ENCODE results near the gene RUNX2.

The RUNX2 gene

DNA sequence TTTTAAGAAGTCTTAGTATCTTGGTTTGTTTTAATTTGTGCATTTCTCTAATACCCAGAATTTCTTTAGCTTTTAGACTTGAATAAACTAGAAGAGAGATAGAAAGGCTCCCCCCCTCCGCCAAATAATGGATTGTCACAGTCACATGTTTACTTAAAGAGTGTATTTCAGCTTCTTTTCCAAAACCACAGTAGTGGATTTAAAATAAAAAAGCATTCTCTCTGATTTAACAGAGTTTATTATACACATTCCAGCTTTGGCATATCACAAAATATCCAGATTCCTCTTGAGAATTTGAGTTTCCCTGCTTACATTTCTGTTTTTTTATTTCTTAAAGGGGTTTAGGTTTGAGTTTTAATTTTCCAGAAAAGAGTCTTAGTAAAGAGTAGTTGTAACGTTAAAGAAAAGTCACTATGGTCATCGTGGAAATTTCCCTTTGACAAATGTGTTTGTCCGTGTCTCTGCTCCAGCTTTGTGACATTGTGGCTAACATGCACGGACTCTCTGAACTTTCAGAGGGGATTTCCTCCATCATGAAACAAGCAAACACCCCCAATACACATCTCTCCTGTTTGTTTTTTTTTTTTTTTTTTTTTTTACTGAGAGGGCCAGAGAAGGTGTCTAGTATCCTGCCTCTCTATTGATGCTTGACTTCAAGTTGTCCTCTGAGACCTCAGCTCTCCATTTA, 163.1 kb downstream of the RUNX2 start:
- no peak for DNase-seq

DNA sequence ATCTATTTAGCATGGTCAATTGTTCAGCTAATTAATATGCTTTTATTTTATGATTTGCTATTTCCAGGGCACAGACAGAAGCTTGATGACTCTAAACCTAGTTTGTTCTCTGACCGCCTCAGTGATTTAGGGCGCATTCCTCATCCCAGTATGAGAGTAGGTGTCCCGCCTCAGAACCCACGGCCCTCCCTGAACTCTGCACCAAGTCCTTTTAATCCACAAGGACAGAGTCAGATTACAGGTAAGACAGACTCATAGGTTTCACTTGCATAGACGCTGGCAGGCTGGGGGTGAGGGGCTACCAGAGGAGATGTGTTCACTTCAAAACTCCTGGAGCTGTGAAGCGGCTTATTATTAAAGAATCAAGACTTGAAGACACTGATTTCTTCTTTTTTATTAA, 163.7 kb downstream of the RUNX2 start:
- no peak for DNase-seq

GRCh38 chr6:45493761-45494160, 165.6 kb downstream of the RUNX2 start:
- peak; percentile 28 for DNase-seq

GRCh38 chr6:45494416-45495135, 166.4 kb downstream of the RUNX2 start:
- no peak for DNase-seq

GRCh38 chr6:45495429-45496084, 167.4 kb downstream of the RUNX2 start:
- no peak for DNase-seq

DNA sequence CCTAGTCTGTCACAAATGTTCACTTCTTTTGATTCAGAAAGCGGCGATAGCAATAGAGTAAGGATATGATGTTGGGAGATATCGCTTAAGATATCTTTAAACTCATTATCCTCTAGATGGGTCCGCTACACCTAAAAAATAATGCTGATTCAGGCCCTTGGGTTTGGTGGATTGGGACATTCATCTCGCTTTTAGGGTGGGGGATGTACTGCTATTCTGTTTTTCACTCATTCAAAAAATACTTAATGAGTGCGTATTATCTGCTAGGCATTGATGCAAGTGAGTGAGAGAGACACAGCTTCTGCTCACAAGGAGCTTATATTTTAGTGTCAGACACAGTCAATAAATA, 167.9 kb downstream of the RUNX2 start:
- no peak for DNase-seq

DNA sequence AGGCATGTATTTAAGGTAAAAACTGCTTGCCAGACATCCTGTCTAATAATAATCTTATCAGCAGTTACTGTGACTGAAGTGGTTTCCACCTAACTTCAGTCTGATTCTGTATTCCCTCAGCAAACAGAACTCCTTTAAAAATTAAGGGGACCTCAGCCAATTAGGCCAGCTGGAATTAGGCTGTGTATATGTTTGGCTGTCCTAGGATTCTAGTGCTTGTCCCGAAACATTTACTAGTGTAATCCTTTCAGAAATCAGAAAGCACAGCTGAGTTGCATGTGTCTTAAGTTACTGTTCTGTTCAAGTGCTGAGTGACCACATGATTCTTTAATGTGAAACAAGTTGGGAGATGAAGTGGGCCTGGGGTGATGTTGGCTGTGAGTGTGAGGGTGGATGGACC, 170.5 kb downstream of the RUNX2 start:
- no peak for DNase-seq

DNA sequence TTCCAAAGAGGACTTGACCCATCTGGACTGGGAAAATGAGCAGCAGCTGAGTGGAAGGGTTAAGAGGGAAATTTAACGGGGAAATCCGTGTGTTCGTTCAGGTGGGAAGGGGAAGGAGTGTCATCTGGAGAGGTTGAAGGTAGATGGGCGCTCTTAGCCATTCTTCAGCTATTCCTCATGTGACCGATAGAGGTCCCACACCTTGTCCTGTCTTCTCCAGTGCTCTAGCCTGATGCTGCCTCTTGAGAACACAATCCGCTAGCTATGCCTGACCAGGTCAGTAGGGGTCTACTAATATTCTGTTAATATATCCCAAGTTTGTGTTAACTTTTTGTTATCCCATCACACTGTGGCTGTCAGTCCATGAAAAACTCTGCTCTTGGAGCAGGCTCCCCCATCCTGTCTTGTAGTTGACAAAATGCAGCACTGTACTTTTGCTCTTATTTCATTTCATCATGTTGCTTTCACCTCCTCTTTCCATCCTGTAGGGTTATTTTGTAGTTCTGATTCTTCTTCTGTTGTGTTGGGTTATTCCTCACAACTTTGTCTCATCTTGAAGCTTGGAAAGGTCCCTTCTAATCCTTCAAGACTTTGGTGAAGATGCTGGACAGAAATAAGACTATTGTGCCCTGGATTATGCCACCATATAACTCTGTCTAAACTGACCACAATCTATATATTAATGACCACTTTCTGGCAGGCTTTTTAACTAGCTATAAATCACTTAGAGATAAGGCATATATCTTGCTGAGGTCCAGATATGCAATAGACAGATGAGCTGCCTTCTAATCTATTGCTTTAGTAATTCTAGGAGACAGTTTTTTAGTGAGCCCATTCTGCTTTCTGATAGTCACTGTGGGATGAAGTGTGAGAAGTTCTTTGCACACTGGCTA, 173.0 kb downstream of the RUNX2 start:
- no peak for DNase-seq

DNA sequence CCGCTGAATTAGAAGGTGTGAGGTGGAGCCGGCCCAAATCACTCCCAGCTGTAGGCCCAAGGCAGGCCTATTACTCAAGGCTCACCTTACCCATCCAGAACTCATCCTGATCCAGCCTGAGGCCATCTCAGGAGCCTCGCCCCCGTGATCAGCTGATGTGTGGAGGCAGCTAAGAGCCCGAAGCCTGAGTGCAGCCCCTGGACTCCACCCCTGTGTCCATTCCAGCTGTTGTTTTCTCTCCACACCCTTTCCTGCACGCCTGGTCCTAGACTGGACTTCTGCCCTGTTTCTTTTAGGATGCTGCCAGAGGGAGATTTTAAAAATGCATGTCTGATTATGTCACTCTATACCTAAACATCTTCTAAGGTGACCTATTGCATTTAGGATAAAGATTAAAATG, 174.3 kb downstream of the RUNX2 start:
- no peak for DNase-seq

DNA sequence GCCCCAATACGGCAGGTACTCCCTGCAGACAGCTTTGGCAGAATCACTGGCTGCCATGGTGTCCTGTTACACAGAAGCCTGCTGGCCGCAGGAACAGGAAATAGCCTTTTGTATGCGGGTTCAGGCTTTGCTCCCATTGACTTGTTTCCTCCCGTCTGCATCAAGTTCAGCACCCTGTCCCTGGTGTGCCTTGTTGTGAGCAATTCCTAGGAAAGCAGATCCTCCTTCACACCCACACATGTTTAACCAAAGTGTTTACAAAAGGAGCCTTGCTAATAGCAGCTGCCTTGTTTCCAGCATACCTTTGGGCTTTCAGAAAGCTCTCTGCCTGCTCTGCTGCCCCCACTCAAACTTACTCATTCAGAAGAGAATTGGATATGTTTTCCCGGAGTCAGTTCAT, 176.8 kb downstream of the RUNX2 start:
- DNase-seq, result peak; percentile 78

GRCh38 chr6:45505470-45505869, 177.3 kb downstream of the RUNX2 start:
- DNase-seq, result no peak

DNA sequence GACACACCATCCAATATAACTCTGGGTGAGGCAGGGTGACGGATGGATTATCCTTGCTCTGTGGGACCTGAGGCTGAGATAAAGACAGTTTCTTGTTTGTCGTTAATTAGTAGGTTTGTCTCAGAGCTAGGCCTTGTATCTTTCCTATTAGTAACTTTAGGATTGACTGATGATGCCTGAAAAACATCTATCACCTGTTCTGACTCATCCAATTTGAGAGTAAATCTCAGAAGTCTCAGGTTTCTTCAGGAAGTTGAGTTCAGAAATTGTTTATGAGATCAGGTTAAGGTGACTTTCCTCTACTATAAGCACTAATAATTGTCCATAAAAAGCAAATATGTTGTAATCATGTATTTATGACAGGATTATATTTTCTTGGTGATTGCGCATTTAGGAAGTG, 179.1 kb downstream of the RUNX2 start:
- DNase-seq, result no peak

GRCh38 chr6:45509426-45509825, 181.3 kb downstream of the RUNX2 start:
- no peak for DNase-seq

GRCh38 chr6:45512717-45513116, 184.6 kb downstream of the RUNX2 start:
- no peak for DNase-seq

DNA sequence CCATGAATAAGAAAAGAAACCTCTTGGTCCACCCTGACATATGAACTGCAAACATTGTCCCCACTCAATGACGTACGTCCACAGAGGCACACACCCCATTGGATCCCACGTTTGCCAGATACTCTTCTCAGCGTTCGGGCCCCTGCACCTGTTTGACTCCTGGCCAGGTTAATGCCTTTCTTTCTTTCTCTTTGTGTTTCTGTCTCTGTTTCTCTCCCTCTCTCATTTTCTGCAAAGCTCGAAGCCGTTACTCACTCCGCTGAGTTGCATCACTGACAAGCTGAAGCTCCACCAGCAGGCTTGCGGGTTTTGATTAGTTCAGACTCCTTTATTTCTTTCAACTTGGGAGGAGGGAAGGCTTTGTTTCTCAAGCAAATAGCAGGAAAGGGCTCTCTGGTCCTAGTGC, 185.1 kb downstream of the RUNX2 start:
- no peak for DNase-seq

DNA sequence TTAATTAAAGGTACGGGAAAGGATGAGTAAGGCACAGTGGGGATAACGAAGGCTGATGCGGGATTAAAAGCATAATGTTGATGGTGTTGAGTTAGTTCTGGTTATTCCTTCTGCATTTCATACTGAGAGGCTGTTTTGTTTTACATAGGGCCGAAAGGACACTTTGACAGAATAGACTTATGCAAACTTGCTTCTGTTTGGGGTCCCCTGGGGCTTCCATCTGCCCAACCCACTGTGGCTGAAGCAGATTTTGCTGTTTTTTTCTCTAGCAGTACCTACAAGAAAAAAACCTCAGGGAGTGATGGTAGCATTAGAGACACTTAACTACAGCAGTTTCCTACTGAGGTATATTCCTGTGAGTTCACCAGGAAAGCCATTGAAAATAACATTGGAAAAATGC, 185.7 kb downstream of the RUNX2 start:
- DNase-seq, result no peak

- peak; percentile 14 for DNase-seq
Measured at GRCh38 chr6:45514454-45515230, 186.5 kb downstream of the RUNX2 start.

GRCh38 chr6:45518013-45518720, 190.0 kb downstream of the RUNX2 start:
- DNase-seq, result no peak

DNA sequence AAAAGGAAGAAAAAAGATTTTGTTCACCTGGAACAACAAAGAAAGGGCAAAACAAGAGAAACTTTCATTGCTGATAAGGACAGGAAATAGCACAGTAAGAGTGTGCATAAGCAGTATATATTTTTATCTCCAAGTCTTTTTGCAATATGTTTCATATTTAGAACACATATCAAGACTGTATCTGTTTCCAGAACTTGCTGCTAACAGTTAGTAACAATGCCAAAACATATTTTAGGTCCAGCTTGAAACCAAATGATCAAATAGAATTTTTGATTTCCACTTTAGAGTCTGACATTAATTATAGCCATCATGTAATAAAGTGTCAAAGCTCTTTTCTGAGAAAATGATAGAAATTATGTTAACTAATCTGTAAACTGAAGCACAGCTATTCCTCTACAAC, 193.1 kb downstream of the RUNX2 start:
- no peak for DNase-seq

- DNase-seq, result no peak
Measured at GRCh38 chr6:45522486-45522885, 194.4 kb downstream of the RUNX2 start.

GRCh38 chr6:45527210-45527609, 199.1 kb downstream of the RUNX2 start:
- no peak for DNase-seq

Data from EL (cell line).